ENCODE measurements around the gene CDC42EP2. TPM values are rescaled to one million over a fixed set of nuclear protein-coding genes. Genes with fewer than 3 reads are reported as not detected.
A peak's percentile ranks its signal among the peaks of the same experiment; 100 is the strongest.

CDC42EP2 gene
- polyA plus RNA-seq, 1 donor (not counting 4 experiments of a cell fraction or from before 2014, with no cell fraction given) = 6.1 TPM

- Histone ChIP-seq H3K27me3 (ENCODE audit: control insufficient read depth, extremely low read depth, insufficient read depth, low read length) (no peaks in the 10 kb centered on the region), H3K4me2 (ENCODE audit: control insufficient read depth, extremely low read depth, insufficient read depth, low read depth, low read length) (no peak overlapping the region), H3K79me2 (ENCODE audit: control insufficient read depth, insufficient read depth, low read length) (no peaks in the 10 kb centered on the region), H3K4me3 (ENCODE audit: control insufficient read depth in 2 of 3, extremely low read depth in 1 of 3, insufficient read depth in 2 of 3, low read depth in 1 of 3, low read length in 3 of 3) (no peak overlapping the region), H3K9ac (ENCODE audit: control insufficient read depth, extremely low read depth, insufficient read depth, low read length) (no peak overlapping the region), H3K9me3 (ENCODE audit: control insufficient read depth, low read depth, low read length) (no peaks in the 10 kb centered on the region), H3K9me1 (ENCODE audit: control insufficient read depth, extremely low read depth, insufficient read depth, low read length) (no peaks in the 10 kb centered on the region), H4K20me1 (ENCODE audit: control insufficient read depth, extremely low read depth, insufficient read depth, low read length) (no peaks in the 10 kb centered on the region), H3K36me3 (ENCODE audit: control insufficient read depth in 2 of 2, extremely low read depth in 1 of 2, insufficient read depth in 2 of 2, low read length in 2 of 2) (no peaks in the 10 kb centered on the region), H3K27ac (ENCODE audit: control insufficient read depth, insufficient read depth, low read length) (no peak overlapping the region), H2AFZ (ENCODE audit: control insufficient read depth, low read length) (no peak overlapping the region), H3K4me1 (ENCODE audit: control insufficient read depth, extremely low read depth, insufficient read depth, low read length) (peaks cover 3% of the 10 kb centered on the region)
- no peak for DNase-seq (ENCODE audit: low read depth, low spot score)
- dilution Hi-C loops (cut with MboI; ENCODE audit: extremely low pct_ligation_motif_present, low sequenced_read_pairs) = no loop called here
- no peak for FAIRE-seq
- TF ChIP-seq CTCF (optimal IDR thresholded peaks at IDR 0.05 in 1 of 3, IDR thresholded peaks at IDR 0.05 in 1 of 3, conservative IDR thresholded peaks at IDR 0.05 in 1 of 3; ENCODE audit: extremely low read depth in 1 of 3, insufficient read depth in 2 of 3, low read length in 3 of 3) (peak; percentile 63 to 74 (median 67)), EZH2 (IDR thresholded peaks at IDR 0.05; ENCODE audit: low read length) (no peak)
Observed at GRCh38 chr11:65366340-65366773, 51.7 kb downstream of the CDC42EP2 start.

DNA sequence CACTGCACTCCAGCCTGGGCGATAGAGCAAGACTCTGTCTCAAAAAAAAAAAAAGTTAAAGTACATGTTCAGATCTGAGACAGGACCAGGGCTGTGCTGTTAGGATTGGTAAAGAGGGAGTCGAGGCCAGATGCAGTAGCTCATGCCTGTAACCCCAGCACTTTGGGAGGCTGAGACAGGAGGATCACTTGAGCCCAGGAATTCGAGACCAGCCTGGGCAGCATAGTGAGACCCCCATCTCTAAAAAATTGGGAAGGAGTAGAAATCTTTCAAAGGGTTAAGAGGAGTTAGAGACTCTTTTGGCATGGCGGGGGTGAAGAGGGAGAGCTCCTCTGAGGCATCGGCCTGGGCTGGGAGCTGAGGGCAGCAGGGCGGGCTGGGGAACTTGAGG is 56.0 kb downstream of the CDC42EP2 start:
- H3K36me3 ChIP-seq (ENCODE audit: control insufficient read depth in 2 of 2, extremely low read depth in 1 of 2, insufficient read depth in 2 of 2, low read length in 2 of 2) = no peaks in the 10 kb centered on the region
- H4K20me1 ChIP-seq (ENCODE audit: control insufficient read depth, extremely low read depth, insufficient read depth, low read length) = no peaks in the 10 kb centered on the region
- no peak overlapping the region for H3K4me3 ChIP-seq (ENCODE audit: control insufficient read depth in 2 of 3, extremely low read depth in 1 of 3, insufficient read depth in 2 of 3, low read depth in 1 of 3, low read length in 3 of 3)
- H3K4me1 ChIP-seq (ENCODE audit: control insufficient read depth, extremely low read depth, insufficient read depth, low read length) = peaks cover 3% of the 10 kb centered on the region
- no peaks in the 10 kb centered on the region for H3K27me3 ChIP-seq (ENCODE audit: control insufficient read depth, extremely low read depth, insufficient read depth, low read length)
- dilution Hi-C loops (cut with MboI; ENCODE audit: extremely low pct_ligation_motif_present, low sequenced_read_pairs) = no loop called here
- no peak overlapping the region for H3K27ac ChIP-seq (ENCODE audit: control insufficient read depth, insufficient read depth, low read length)
- FAIRE-seq (no peak), DNase-seq (ENCODE audit: low read depth, low spot score) (no peak)
- no peaks in the 10 kb centered on the region for H3K79me2 ChIP-seq (ENCODE audit: control insufficient read depth, insufficient read depth, low read length)
- H3K9me1 ChIP-seq (ENCODE audit: control insufficient read depth, extremely low read depth, insufficient read depth, low read length) = no peaks in the 10 kb centered on the region
- H3K9ac ChIP-seq (ENCODE audit: control insufficient read depth, extremely low read depth, insufficient read depth, low read length) = no peak overlapping the region
- no peaks in the 10 kb centered on the region for H3K9me3 ChIP-seq (ENCODE audit: control insufficient read depth, low read depth, low read length)
- no peak overlapping the region for H2AFZ ChIP-seq (ENCODE audit: control insufficient read depth, low read length)
- TF ChIP-seq CTCF (optimal IDR thresholded peaks at IDR 0.05 in 1 of 3, IDR thresholded peaks at IDR 0.05 in 1 of 3, conservative IDR thresholded peaks at IDR 0.05 in 1 of 3; ENCODE audit: extremely low read depth in 1 of 3, insufficient read depth in 2 of 3, low read length in 3 of 3) = no peak
- TF ChIP-seq EZH2 (IDR thresholded peaks at IDR 0.05; ENCODE audit: low read length) = no peak
- no peak overlapping the region for H3K4me2 ChIP-seq (ENCODE audit: control insufficient read depth, extremely low read depth, insufficient read depth, low read depth, low read length)

Other genes starting within 250 kb of the CDC42EP2 start
- gene CDCA5, start 230.8 kb upstream of the CDC42EP2 start, polyA plus RNA-seq = 1.9 to 10.4 TPM (median 8.0 TPM) in 3 replicates
- gene ZFPL1, start 230.6 kb upstream of the CDC42EP2 start, polyA plus RNA-seq = 15.0 to 28.3 TPM (median 18.6 TPM) in 3 replicates
- 28.8 to 64.0 TPM (median 43.1 TPM) in 3 replicates for gene VPS51, start 218.7 kb upstream of the CDC42EP2 start, polyA plus RNA-seq
- 9.7 to 12.6 TPM (median 10.7 TPM) in 3 replicates for gene TM7SF2, start 203.0 kb upstream of the CDC42EP2 start, polyA plus RNA-seq
- 2.6 to 6.6 TPM (median 3.4 TPM) in 3 replicates for gene ZNHIT2, start 197.2 kb upstream of the CDC42EP2 start, polyA plus RNA-seq
- gene FAU, start 192.7 kb upstream of the CDC42EP2 start, polyA plus RNA-seq = 328 to 452 TPM (median 425 TPM) in 3 replicates
- gene MRPL49, start 192.5 kb upstream of the CDC42EP2 start, polyA plus RNA-seq = 46.3 to 67.7 TPM (median 49.6 TPM) in 3 replicates
- gene SYVN1, start 180.3 kb upstream of the CDC42EP2 start, polyA plus RNA-seq = 10.0 to 25.4 TPM (median 10.8 TPM) in 3 replicates
- not detected in 3 replicates for gene SPDYC, start 144.6 kb upstream of the CDC42EP2 start, polyA plus RNA-seq
- gene CAPN1, start 132.9 kb upstream of the CDC42EP2 start, polyA plus RNA-seq = 250 to 300 TPM (median 284 TPM) in 3 replicates
- 13.8 to 21.5 TPM (median 20.9 TPM) in 3 replicates for gene POLA2, start 52.9 kb upstream of the CDC42EP2 start, polyA plus RNA-seq
- gene DPF2, start 19.0 kb downstream of the CDC42EP2 start, polyA plus RNA-seq = 14.5 to 43.9 TPM (median 16.8 TPM) in 3 replicates
- 0.04 to 0.05 TPM in 2 of 3 replicates, not detected in the other for gene TIGD3, start 39.9 kb downstream of the CDC42EP2 start, polyA plus RNA-seq
- gene SLC25A45, start 67.8 kb downstream of the CDC42EP2 start, polyA plus RNA-seq = 0.20 to 0.46 TPM (median 0.25 TPM) in 3 replicates
- gene FRMD8, start 71.8 kb downstream of the CDC42EP2 start, polyA plus RNA-seq = 24.1 to 47.3 TPM (median 25.0 TPM) in 3 replicates
- gene NEAT1, start 107.9 kb downstream of the CDC42EP2 start, polyA plus RNA-seq = 66.5 to 270 TPM (median 171 TPM) in 3 replicates
- gene MALAT1, start 184.2 kb downstream of the CDC42EP2 start, polyA plus RNA-seq = 337 to 1,845 TPM (median 1,768 TPM) in 3 replicates
- 31.3 to 51.2 TPM (median 44.1 TPM) in 3 replicates for gene SCYL1, start 210.2 kb downstream of the CDC42EP2 start, polyA plus RNA-seq
- 9.1 to 23.0 TPM (median 11.0 TPM) in 3 replicates for gene LTBP3, start 243.5 kb downstream of the CDC42EP2 start, polyA plus RNA-seq

All from keratinocyte (primary cell).